ENCODE measurements around the gene GNAZ.

GNAZ gene

GRCh38 chr22:23144432-23144831 is 74.1 kb downstream of the GNAZ start:
- Histone ChIP-seq H3K4me1 (ENCODE audit: control insufficient read depth, low read length) (peaks cover 56% of the 10 kb centered on the region), H4K20me1 (ENCODE audit: control insufficient read depth, insufficient read depth, low read depth, low read length) (no peaks in the 10 kb centered on the region), H3F3A (ENCODE audit: control insufficient read depth, insufficient read depth) (peaks cover 3% of the 10 kb centered on the region; the same call in 1 of the 2 replicates), H3K9me3 (ENCODE audit: control insufficient read depth, insufficient read depth, low read length) (no peaks in the 10 kb centered on the region), H3K36me3 (ENCODE audit: control insufficient read depth, low read length) (no peaks in the 10 kb centered on the region), H3K9me2 (replicated peaks; ENCODE audit: control insufficient read depth, low read length) (no peaks in the 10 kb centered on the region), H3K79me2 (ENCODE audit: control insufficient read depth, low read length) (no peaks in the 10 kb centered on the region), H3K27me3 (ENCODE audit: control insufficient read depth, low read length) (no peaks in the 10 kb centered on the region), H3K27ac (ENCODE audit: low read depth, low read length) (no peak overlapping the region), H3K4me3 (ENCODE audit: low read length) (peak overlapping the region; percentile 77), H3K4me2 (ENCODE audit: low read length) (peak overlapping the region; percentile 84)
- TF ChIP-seq EZH2phosphoT487 (IDR thresholded peaks at IDR 0.05; ENCODE audit: borderline replicate concordance, low read length) = no peak
- no peak for TF ChIP-seq CTCF (IDR thresholded peaks at IDR 0.05; ENCODE audit: low read depth, low read length, poor library complexity, severe bottlenecking)

DNA sequence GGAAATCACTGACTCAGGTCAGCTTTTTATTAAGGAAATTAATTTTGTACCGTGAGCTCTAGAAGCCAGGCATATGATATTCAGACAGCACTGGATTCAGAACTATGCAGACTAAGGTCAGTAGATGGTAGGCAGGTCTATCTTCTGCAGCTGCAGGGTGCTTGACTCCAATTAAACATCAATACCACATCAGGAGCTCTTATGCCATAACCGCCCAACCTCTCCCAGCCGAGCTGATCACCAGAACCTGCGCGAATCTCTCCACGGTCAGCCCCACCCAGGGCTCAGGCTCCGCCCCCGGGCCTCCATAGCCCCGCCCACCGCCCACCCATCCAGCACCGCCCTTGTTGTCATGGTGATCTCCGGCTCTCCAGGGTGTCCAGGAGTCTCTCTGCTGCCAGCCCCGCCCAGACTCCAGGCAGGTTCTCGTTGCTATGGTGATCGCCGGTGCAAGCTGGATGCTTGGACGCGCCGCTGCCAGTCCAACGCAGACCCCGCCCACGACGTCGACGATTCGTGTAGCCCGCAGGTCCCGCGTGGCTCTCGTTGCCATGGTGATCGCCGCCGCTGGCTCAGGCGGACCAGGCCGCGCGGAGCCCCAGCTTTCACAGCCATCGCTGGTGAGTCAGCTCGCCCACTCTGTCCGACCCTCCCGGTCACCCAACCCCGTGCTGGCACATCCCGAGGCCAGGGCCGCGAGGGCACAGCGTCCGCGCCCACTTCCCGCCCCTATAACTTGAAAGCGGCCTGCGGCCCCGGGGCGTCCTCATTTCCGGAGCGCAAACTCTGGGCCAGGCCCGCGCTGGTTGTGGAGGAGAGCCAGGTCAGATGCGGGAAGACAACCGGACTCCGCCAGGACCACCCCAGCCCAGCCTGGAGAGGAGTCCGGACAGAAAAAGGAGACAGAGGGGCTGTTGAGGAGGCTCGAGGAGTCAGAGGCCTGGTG is 74.9 kb downstream of the GNAZ start, which contains the start of gene RAB36:
Gene RAB36 (plus strand): TSS at position 546 of the 946 bp plus-strand sequence. CDS start 1,140 bp downstream, outside the sequence.
- H3K27me3 ChIP-seq (ENCODE audit: control insufficient read depth, low read length) = no peaks in the 10 kb centered on the region
- H3K4me3 ChIP-seq (ENCODE audit: low read length) = peak within 1 kb of the TSS; percentile 77
- peaks cover 3% of the 10 kb centered on the region; the same call in 1 of the 2 replicates for H3F3A ChIP-seq (ENCODE audit: control insufficient read depth, insufficient read depth)
- H3K4me2 ChIP-seq (ENCODE audit: low read length) = peak within 1 kb of the TSS; percentile 84
- no peaks in the 10 kb centered on the region for H3K9me2 ChIP-seq (replicated peaks; ENCODE audit: control insufficient read depth, low read length)
- H3K36me3 ChIP-seq (ENCODE audit: control insufficient read depth, low read length) = no peaks in the 10 kb centered on the region
- no peaks in the 10 kb centered on the region for H3K9me3 ChIP-seq (ENCODE audit: control insufficient read depth, insufficient read depth, low read length)
- H3K4me1 ChIP-seq (ENCODE audit: control insufficient read depth, low read length) = peaks cover 53% of the 10 kb centered on the region
- TF ChIP-seq EZH2phosphoT487 (IDR thresholded peaks at IDR 0.05; ENCODE audit: borderline replicate concordance, low read length) (no peak), CTCF (IDR thresholded peaks at IDR 0.05; ENCODE audit: low read depth, low read length, poor library complexity, severe bottlenecking) (no peak)
- H3K27ac ChIP-seq (ENCODE audit: low read depth, low read length) = no peak within 1 kb of the TSS
- H4K20me1 ChIP-seq (ENCODE audit: control insufficient read depth, insufficient read depth, low read depth, low read length) = no peaks in the 10 kb centered on the region
- H3K79me2 ChIP-seq (ENCODE audit: control insufficient read depth, low read length) = no peaks in the 10 kb centered on the region

DNA sequence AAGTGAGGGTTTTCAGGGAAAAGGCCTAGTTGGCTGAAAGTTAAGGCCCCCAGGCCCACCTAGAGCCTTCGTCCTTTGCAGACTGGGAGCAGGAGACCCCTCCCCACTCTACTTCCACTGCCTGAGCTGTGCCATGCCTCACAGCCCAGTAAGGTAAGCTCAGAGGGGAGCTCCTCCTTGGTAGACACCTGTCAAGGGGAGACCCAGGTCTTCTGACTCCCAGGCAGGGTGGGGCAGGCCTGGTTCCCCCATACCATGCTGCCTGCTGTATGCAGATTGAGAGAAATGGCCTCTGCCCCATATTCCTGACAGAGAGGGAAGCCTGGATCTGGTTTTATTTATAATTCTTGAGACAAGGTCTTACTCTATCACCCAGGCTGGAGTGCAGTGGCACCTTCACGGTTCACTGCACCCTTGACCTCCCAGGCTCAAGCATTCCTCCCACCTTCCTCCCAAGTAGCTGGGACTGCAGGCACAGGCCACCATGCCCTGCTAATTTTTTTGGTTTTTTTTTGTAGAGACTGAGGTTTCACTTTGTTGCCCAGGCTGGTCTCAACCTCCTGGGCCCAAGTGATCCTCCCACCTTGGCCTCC is 75.7 kb downstream of the GNAZ start:
- no peaks in the 10 kb centered on the region for H3K27me3 ChIP-seq (ENCODE audit: control insufficient read depth, low read length)
- no peak for TF ChIP-seq CTCF (IDR thresholded peaks at IDR 0.05; ENCODE audit: low read depth, low read length, poor library complexity, severe bottlenecking)
- TF ChIP-seq EZH2phosphoT487 (IDR thresholded peaks at IDR 0.05; ENCODE audit: borderline replicate concordance, low read length) = no peak
- H3K36me3 ChIP-seq (ENCODE audit: control insufficient read depth, low read length) = no peaks in the 10 kb centered on the region
- H3K9me2 ChIP-seq (replicated peaks; ENCODE audit: control insufficient read depth, low read length) = no peaks in the 10 kb centered on the region
- peak overlapping the region; percentile 77 for H3K4me3 ChIP-seq (ENCODE audit: low read length)
- H3K9me3 ChIP-seq (ENCODE audit: control insufficient read depth, insufficient read depth, low read length) = no peaks in the 10 kb centered on the region
- peak overlapping the region; percentile 84 for H3K4me2 ChIP-seq (ENCODE audit: low read length)
- peaks cover 46% of the 10 kb centered on the region for H3K4me1 ChIP-seq (ENCODE audit: control insufficient read depth, low read length)
- no peaks in the 10 kb centered on the region for H3K79me2 ChIP-seq (ENCODE audit: control insufficient read depth, low read length)
- no peaks in the 10 kb centered on the region for H4K20me1 ChIP-seq (ENCODE audit: control insufficient read depth, insufficient read depth, low read depth, low read length)
- H3F3A ChIP-seq (ENCODE audit: control insufficient read depth, insufficient read depth) = no peaks in the 10 kb centered on the region
- no peak overlapping the region for H3K27ac ChIP-seq (ENCODE audit: low read depth, low read length)
